Stomach (tissue), 4 donors: ENCODE measurements around the gene P4HB.

Experiments used
- CTCF ChIP-seq, 7 experiments: fragments of 450-650 bp in 4 of 7; fragments of 200-600 bp in 3 of 7; sonication (generic) in 3 of 7; IDR thresholded peaks; one replicate each; pipeline ENCODE4 v1.5.1; 2016 to 2019; ENCODE audit warnings: antibody characterized with exemption in 7 of 7, control low read depth in 2 of 7, mild to moderate bottlenecking in 1 of 7
- EP300 ChIP-seq: sonication (generic); formaldehyde crosslinking; IDR thresholded peaks from one replicate; pipeline ENCODE4 v1.6.1; 2017; ENCODE audit warnings: antibody characterized with exemption

GRCh38 chr17:81841866-81842265 is 18.5 kb downstream of the P4HB start:
- no peak for TF ChIP-seq CTCF (IDR thresholded peaks at IDR 0.05)
- TF ChIP-seq EP300, result no peak
